IMR-90 (cell line): ENCODE measurements around the gene FBXW12. TPM values are rescaled to one million over a fixed set of nuclear protein-coding genes. Genes with fewer than 3 reads are reported as not detected.

Source experiments
- ATAC-seq: fragments of 200-7000 bp; cut with Tn5 transposase; 2 replicates; pipeline ENCODE4 v1.9.1; 2020; ENCODE audit warnings: low read depth, mild to moderate bottlenecking, moderate library complexity
- BruUV-seq: library from RNA; stranded (reverse); fragments of 400-500 nt; replicated peaks from 2 replicates; lab custom pipeline; 2021; lab: Mats Ljungman, UMichigan
- CTCF ChIA-PET: fragments of 300-600 bp; formaldehyde crosslinking; extraction: SDS; loops from one replicate; lab custom pipeline; 2021; ENCODE audit warnings: antibody characterized with exemption; lab: Yijun Ruan, JAX
- POLR2A ChIA-PET: fragments of 300-600 bp; sonication (Branson Sonifier 250); formaldehyde crosslinking; loops from one replicate; lab custom pipeline; 2022; ENCODE audit warnings: antibody characterized with exemption; ENCODE audit not compliant: unreplicated experiment; lab: Charles Lee
- DNase-seq: peaks from one replicate; pipeline ENCODE4 v3.0.0; 2013
- H2AFZ ChIP-seq: replicated peaks from 2 replicates; pipeline ENCODE3; 2013; ENCODE audit warnings: low read length, mild to moderate bottlenecking; ENCODE audit not compliant: poor library complexity
- H2AK5ac ChIP-seq: 2 replicates; pipeline ENCODE4 v1.6.1; 2013; ENCODE audit warnings: low read depth, low read length, inconsistent platforms
- H2AK9ac ChIP-seq: replicated peaks from 2 replicates; pipeline ENCODE3; 2013; ENCODE audit warnings: mild to moderate bottlenecking, low read depth, low read length, moderate library complexity; ENCODE audit not compliant: poor library complexity
- H2BK120ac ChIP-seq: 2 replicates; pipeline ENCODE4 v1.6.1; 2013; ENCODE audit warnings: low read depth, low read length, inconsistent platforms
- H2BK15ac ChIP-seq: 3 replicates; pipeline ENCODE4 v1.6.1; 2013; ENCODE audit warnings: low read depth, low read length, inconsistent platforms
- H2BK20ac ChIP-seq: 2 replicates; pipeline ENCODE4 v1.6.1; 2013; ENCODE audit warnings: low read depth, mild to moderate bottlenecking, inconsistent platforms, low read length, moderate library complexity
- H2BK5ac ChIP-seq: 2 replicates; pipeline ENCODE4 v1.6.1; 2013; ENCODE audit warnings: mild to moderate bottlenecking, low read depth, low read length, inconsistent platforms; ENCODE audit not compliant: poor library complexity, severe bottlenecking
- H3K14ac ChIP-seq: replicated peaks from 2 replicates; pipeline ENCODE4 v1.6.1; 2013; ENCODE audit warnings: low read depth, low read length, inconsistent platforms
- H3K18ac ChIP-seq: 2 replicates; pipeline ENCODE4 v1.6.1; 2013; ENCODE audit warnings: low read depth, low read length, control low read depth
- H3K23ac ChIP-seq: 2 replicates; pipeline ENCODE4 v1.6.1; 2013; ENCODE audit warnings: low read depth, low read length, inconsistent platforms
- H3K27ac ChIP-seq: 2 replicates; pipeline ENCODE4 v1.5.1; 2013; ENCODE audit warnings: mild to moderate bottlenecking, control low read depth, low read length; ENCODE audit not compliant: insufficient read depth
- H3K27me3 ChIP-seq: 2 replicates; pipeline ENCODE4 v1.6.1; 2013; ENCODE audit warnings: low read length; ENCODE audit not compliant: control insufficient read depth, insufficient read depth
- H3K36me3 ChIP-seq: 2 replicates; pipeline ENCODE4 v1.6.1; 2013; ENCODE audit warnings: low read length, mixed read lengths; ENCODE audit not compliant: control insufficient read depth, insufficient read depth
- H3K4ac ChIP-seq: 2 replicates; pipeline ENCODE4 v1.6.1; 2013; ENCODE audit warnings: low read depth, low read length, inconsistent platforms
- H3K4me1 ChIP-seq: 2 replicates; pipeline ENCODE4 v1.6.1; 2013; ENCODE audit warnings: low read length, mixed read lengths; ENCODE audit not compliant: control insufficient read depth, insufficient read depth
- H3K4me2 ChIP-seq: 2 replicates; pipeline ENCODE4 v1.6.1; 2013; ENCODE audit warnings: low read depth, mild to moderate bottlenecking, control low read depth, low read length, moderate library complexity
- H3K4me3 ChIP-seq: 2 replicates; pipeline ENCODE4 v1.5.1; 2013; ENCODE audit warnings: low read depth, mild to moderate bottlenecking, control low read depth, low read length, moderate library complexity; ENCODE audit not compliant: insufficient read depth
- H3K56ac ChIP-seq: 2 replicates; pipeline ENCODE4 v1.6.1; 2013; ENCODE audit warnings: low read length, inconsistent platforms; ENCODE audit not compliant: insufficient read depth; ENCODE audit errors: extremely low read depth
- H3K79me1 ChIP-seq, 2 experiments: 2 replicates each; pipeline ENCODE4 v1.6.1; 2013; ENCODE audit warnings: low read length in 2 of 2, inconsistent platforms in 1 of 2, low read depth in 1 of 2
- H3K9ac ChIP-seq: 2 replicates; pipeline ENCODE4 v1.6.1; 2013; ENCODE audit warnings: low read depth, low read length, control low read depth
- H3K9me1 ChIP-seq: 2 replicates; pipeline ENCODE4 v1.6.1; 2013; ENCODE audit warnings: low read length, inconsistent platforms; ENCODE audit not compliant: insufficient read depth
- H3K9me3 ChIP-seq: 2 replicates; pipeline ENCODE4 v1.6.1; 2013; ENCODE audit warnings: low read length; ENCODE audit not compliant: control insufficient read depth, insufficient read depth
- H4K20me1 ChIP-seq: 2 replicates; pipeline ENCODE4 v1.6.1; 2013; ENCODE audit warnings: low read length, inconsistent platforms; ENCODE audit not compliant: insufficient read depth
- H4K5ac ChIP-seq: 2 replicates; pipeline ENCODE4 v1.6.1; 2013; ENCODE audit warnings: mild to moderate bottlenecking, low read depth, low read length, control low read depth
- H4K8ac ChIP-seq, 2 experiments: 2 replicates each; pipeline ENCODE4 v1.6.1; 2013; ENCODE audit warnings: low read depth in 2 of 2, low read length in 2 of 2, control low read depth in 1 of 2, inconsistent platforms in 1 of 2
- H4K91ac ChIP-seq: 2 replicates; pipeline ENCODE4 v1.6.1; 2013; ENCODE audit warnings: low read depth, low read length, inconsistent platforms; ENCODE audit not compliant: insufficient read depth
- BHLHE40 ChIP-seq: fragments of 150-350 bp; IDR thresholded peaks from 2 replicates; pipeline ENCODE4 v1.6.1; 2016; ENCODE audit warnings: mild to moderate bottlenecking, low read depth, low read length
- CEBPB ChIP-seq: IDR thresholded peaks from 2 replicates; pipeline ENCODE4 v1.6.1; 2012; ENCODE audit warnings: low read depth, low read length, improper control_type of control experiment
- CHD1 ChIP-seq: IDR thresholded peaks from 2 replicates; pipeline ENCODE4 v1.6.1; 2012; ENCODE audit warnings: low read depth, low read length, improper control_type of control experiment
- FOS ChIP-seq: fragments of 150-350 bp; IDR thresholded peaks from 2 replicates; pipeline ENCODE4 v1.6.1; 2016; ENCODE audit warnings: low read depth, low read length
- MAFK ChIP-seq: IDR thresholded peaks from 2 replicates; pipeline ENCODE4 v1.6.1; 2012; ENCODE audit warnings: low read depth, low read length, improper control_type of control experiment
- MAZ ChIP-seq: IDR thresholded peaks from 2 replicates; pipeline ENCODE4 v1.6.1; 2012; ENCODE audit warnings: low read depth, mild to moderate bottlenecking, low read length, improper control_type of control experiment, moderate library complexity, borderline replicate concordance
- MXI1 ChIP-seq: IDR thresholded peaks from 2 replicates; pipeline ENCODE4 v1.6.1; 2012; ENCODE audit warnings: low read depth, mild to moderate bottlenecking, low read length, moderate library complexity, borderline replicate concordance
- NFE2L2 ChIP-seq: fragments of 150-350 bp; IDR thresholded peaks from 2 replicates; pipeline ENCODE4 v1.6.1; 2016; ENCODE audit warnings: low read depth, mild to moderate bottlenecking, low read length
- POLR2A ChIP-seq: IDR thresholded peaks from 2 replicates; pipeline ENCODE4 v1.6.1; 2012; ENCODE audit warnings: mild to moderate bottlenecking, low read depth, low read length
- RAD21 ChIP-seq: IDR thresholded peaks from 2 replicates; pipeline ENCODE4 v1.6.1; 2012; ENCODE audit warnings: low read length, improper control_type of control experiment
- RCOR1 ChIP-seq: IDR thresholded peaks from 2 replicates; pipeline ENCODE4 v1.6.1; 2012; ENCODE audit warnings: mild to moderate bottlenecking, low read length, improper control_type of control experiment; ENCODE audit not compliant: insufficient replicate concordance
- RFX5 ChIP-seq: IDR thresholded peaks from 2 replicates; pipeline ENCODE4 v1.8.0; 2012; ENCODE audit warnings: low read depth, mild to moderate bottlenecking, low read length, moderate library complexity
- SMC3 ChIP-seq: fragments of 150-350 bp; IDR thresholded peaks from 2 replicates; pipeline ENCODE4 v1.6.1; 2016; ENCODE audit warnings: low read depth, mild to moderate bottlenecking, antibody characterized with exemption, low read length, moderate library complexity
- WGBS, 2 experiments: methylation state at CpG; one replicate each; pipeline versions ENCODE4 v1.1.5 to v1.1.7; 2013; ENCODE audit warnings: missing lambda C conversion rate in 2 of 2; ENCODE audit not compliant: insufficient read length in 1 of 2; ENCODE audit errors: extremely low coverage in 2 of 2; 5-methylcytosine and 5-hydroxymethylcytosine counted together
- dilution Hi-C: fragments of 300-500 bp; cut with HindIII; formaldehyde crosslinking; loops from one replicate; pipeline ENCODE4 v1.14.3; 2018; ENCODE audit warnings: low sequenced_read_pairs; ENCODE audit not compliant: unreplicated experiment
- in situ Hi-C: fragments of 300-500 bp; cut with MboI; formaldehyde crosslinking; loops from 3 replicates; pipeline ENCODE4 v1.14.3; 2019; ENCODE audit warnings: low sequenced_read_pairs, inconsistent platforms, mixed read lengths
- intact Hi-C: fragments of 100-400 bp; cut with micrococcal nuclease; formaldehyde crosslinking; loops from 2 replicates; pipeline ENCODE4 v1.10.0; 2022
- polyA plus RNA-seq, 3 experiments: library from polyadenylated mRNA; depleted of rRNA; stranded (reverse); fragments of >200 nt; gene quantifications; 2 replicates each; pipeline ENCODE4 v1.2.3, GENCODE V29; 2012; ENCODE audit warnings: low replicate concordance in 1 of 3
- total RNA-seq: library from RNA; depleted of rRNA; stranded (reverse); fragments of >200 nt; gene quantifications from 2 replicates; pipeline ENCODE4 v1.2.3, GENCODE V29; 2012
- TF ChIP-seq, protein P1 (sequence below): fragments of 150-350 bp; IDR thresholded peaks from 2 replicates; pipeline ENCODE4 v1.6.1; 2017; ENCODE audit warnings: mild to moderate bottlenecking, antibody characterized with exemption, low read length, low read depth
- TF ChIP-seq, protein P2 (sequence below): fragments of 150-350 bp; IDR thresholded peaks from 2 replicates; pipeline ENCODE4 v1.6.1; 2016; ENCODE audit warnings: low read depth, mild to moderate bottlenecking, low read length, moderate library complexity, borderline replicate concordance
- TF ChIP-seq, protein P3 (sequence below): conservative IDR thresholded peaks from 2 replicates; pipeline ENCODE4 v1.5.1; 2012; ENCODE audit warnings: mild to moderate bottlenecking, low read depth, low read length, improper control_type of control experiment

FBXW12 gene
- total and polyA plus RNA-seq, 2 of the 4 experiments (the other 2 are of a cell fraction) = not detected

DNA sequence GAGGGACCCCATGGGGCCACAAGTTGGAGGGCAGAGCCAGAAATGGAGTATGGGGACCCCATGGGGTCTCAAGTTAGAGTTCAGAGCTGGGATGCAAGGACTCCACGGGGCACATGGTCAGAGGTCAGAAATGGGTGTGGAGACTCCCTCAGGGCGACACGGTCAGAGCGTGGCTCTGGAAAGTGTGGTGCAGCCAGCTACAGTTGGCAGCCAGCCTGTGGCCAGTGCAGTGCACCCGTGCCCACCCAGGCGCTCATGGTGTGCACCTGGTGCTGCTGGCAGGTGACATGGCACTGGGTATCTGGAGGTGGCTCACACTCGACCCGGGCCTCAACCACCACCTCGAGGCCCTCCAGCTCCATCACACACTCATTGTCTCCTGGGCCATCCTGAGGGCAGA, 46.6 kb downstream of the FBXW12 start:
- H4K8ac ChIP-seq = no peak overlapping the region
- ChIA-PET CTCF (interaction anchor here (1.3 kb wide), 1 partner anchor 17 kb away, joined by 4 read pairs; no protein-coding TSS in a partner anchor), POLR2A (no interaction called here)
- H4K20me1 ChIP-seq = no peaks in the 10 kb centered on the region; the same call in 1 of the 2 replicates
- dilution Hi-C loops (no loop called here), intact Hi-C loops (no loop called here), in situ Hi-C loops (no loop called here)
- no TSS peak for BruUV-seq
- no peak overlapping the region for H2BK5ac ChIP-seq
- 95% methylated on average over 7 of the region's 9 CpGs; no CpG with 5 or more reads in 1 of the 2 experiments for WGBS, 2 experiments
- TF ChIP-seq RFX5 = no peak
- TF ChIP-seq NFE2L2 = no peak
- TF ChIP-seq, protein P1, sequence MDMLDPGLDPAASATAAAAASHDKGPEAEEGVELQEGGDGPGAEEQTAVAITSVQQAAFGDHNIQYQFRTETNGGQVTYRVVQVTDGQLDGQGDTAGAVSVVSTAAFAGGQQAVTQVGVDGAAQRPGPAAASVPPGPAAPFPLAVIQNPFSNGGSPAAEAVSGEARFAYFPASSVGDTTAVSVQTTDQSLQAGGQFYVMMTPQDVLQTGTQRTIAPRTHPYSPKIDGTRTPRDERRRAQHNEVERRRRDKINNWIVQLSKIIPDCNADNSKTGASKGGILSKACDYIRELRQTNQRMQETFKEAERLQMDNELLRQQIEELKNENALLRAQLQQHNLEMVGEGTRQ = no peak
- no peak for TF ChIP-seq FOS
- TF ChIP-seq, protein P2, sequence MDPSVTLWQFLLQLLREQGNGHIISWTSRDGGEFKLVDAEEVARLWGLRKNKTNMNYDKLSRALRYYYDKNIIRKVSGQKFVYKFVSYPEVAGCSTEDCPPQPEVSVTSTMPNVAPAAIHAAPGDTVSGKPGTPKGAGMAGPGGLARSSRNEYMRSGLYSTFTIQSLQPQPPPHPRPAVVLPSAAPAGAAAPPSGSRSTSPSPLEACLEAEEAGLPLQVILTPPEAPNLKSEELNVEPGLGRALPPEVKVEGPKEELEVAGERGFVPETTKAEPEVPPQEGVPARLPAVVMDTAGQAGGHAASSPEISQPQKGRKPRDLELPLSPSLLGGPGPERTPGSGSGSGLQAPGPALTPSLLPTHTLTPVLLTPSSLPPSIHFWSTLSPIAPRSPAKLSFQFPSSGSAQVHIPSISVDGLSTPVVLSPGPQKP = no peak
- TF ChIP-seq CEBPB = no peak
- TF ChIP-seq RAD21 = no peak
- no peak for TF ChIP-seq MAFK
- no peak for TF ChIP-seq RCOR1
- no peak for TF ChIP-seq CHD1
- no peak for TF ChIP-seq POLR2A
- TF ChIP-seq, protein P3, sequence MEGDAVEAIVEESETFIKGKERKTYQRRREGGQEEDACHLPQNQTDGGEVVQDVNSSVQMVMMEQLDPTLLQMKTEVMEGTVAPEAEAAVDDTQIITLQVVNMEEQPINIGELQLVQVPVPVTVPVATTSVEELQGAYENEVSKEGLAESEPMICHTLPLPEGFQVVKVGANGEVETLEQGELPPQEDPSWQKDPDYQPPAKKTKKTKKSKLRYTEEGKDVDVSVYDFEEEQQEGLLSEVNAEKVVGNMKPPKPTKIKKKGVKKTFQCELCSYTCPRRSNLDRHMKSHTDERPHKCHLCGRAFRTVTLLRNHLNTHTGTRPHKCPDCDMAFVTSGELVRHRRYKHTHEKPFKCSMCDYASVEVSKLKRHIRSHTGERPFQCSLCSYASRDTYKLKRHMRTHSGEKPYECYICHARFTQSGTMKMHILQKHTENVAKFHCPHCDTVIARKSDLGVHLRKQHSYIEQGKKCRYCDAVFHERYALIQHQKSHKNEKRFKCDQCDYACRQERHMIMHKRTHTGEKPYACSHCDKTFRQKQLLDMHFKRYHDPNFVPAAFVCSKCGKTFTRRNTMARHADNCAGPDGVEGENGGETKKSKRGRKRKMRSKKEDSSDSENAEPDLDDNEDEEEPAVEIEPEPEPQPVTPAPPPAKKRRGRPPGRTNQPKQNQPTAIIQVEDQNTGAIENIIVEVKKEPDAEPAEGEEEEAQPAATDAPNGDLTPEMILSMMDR = no peak
- TF ChIP-seq MXI1 = no peak
- TF ChIP-seq MAZ = no peak
- TF ChIP-seq BHLHE40 = no peak
- no peak for TF ChIP-seq SMC3
- H3K9me3 ChIP-seq = no peaks in the 10 kb centered on the region
- H3K9me1 ChIP-seq = no peaks in the 10 kb centered on the region
- H2AK9ac ChIP-seq = no peak overlapping the region
- no peak for DNase-seq
- no peak overlapping the region for H2BK120ac ChIP-seq
- H3K23ac ChIP-seq = no peak overlapping the region
- H2BK20ac ChIP-seq = no peak overlapping the region
- no peaks in the 10 kb centered on the region for H3K4me1 ChIP-seq
- no peak overlapping the region for H4K5ac ChIP-seq
- H3K18ac ChIP-seq = no peak overlapping the region
- no peak overlapping the region for H3K14ac ChIP-seq
- no peak overlapping the region for H3K4me2 ChIP-seq
- H3K27ac ChIP-seq = no peak overlapping the region
- H3K4ac ChIP-seq = no peak overlapping the region
- H4K91ac ChIP-seq = no peak overlapping the region
- no peak overlapping the region for H2AFZ ChIP-seq
- no peak overlapping the region for H2BK15ac ChIP-seq
- no peak overlapping the region for H3K4me3 ChIP-seq
- ATAC-seq = no peak
- peaks cover 47% of the 10 kb centered on the region for H3K36me3 ChIP-seq
- H3K9ac ChIP-seq = no peak overlapping the region
- no peak overlapping the region for H3K56ac ChIP-seq
- H2AK5ac ChIP-seq = no peak overlapping the region
- H3K27me3 ChIP-seq = no peaks in the 10 kb centered on the region
- peaks cover 4 to 19% of the 10 kb centered on the region in 2 experiments; a peak in 3 of 4 replicates for H3K79me1 ChIP-seq
